SIG-M5 (cell line): ENCODE results near the gene STK11.

Source experiments
- DNase-seq: peaks from one replicate; lab custom pipeline; 2025; lab: John Stamatoyannopoulos, UW

Gene STK11

DNA sequence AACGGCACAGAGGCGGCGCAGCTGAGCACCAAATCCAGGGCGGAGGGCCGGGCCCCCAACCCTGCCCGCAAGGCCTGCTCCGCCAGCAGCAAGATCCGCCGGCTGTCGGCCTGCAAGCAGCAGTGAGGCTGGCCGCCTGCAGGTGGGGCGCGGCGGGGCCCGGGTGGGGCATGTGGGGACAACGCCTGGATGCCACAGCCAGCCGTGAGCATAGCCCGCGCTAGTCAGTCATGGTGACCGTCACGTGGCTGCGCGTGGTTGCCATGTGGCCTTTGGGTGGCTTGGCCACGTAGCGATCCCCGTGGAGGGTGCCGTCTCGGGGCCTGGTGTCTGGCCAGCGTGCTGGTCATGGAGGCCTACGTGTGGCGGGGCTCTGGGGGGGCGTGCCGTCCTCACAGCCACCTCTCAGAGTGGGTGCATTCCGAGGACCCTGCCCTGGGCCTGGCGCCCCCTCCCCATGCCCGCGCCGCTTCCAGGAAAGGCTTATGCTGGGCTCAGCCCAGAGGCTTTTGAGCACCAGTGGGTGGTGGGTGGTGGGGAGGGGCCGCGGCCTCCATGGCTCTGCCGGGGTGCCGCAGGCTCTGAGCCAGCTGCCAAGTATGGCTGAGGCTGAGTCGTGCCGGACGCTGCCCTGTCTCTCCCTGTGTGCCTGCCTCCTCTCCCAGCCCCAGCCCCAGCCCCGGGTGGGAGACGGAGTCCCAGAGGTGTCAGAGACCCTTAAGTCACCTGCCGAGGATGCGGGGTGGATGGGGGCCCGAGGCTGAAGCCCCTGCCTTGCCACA lies 21.1 kb downstream of the STK11 start:
- no peak for DNase-seq

DNA sequence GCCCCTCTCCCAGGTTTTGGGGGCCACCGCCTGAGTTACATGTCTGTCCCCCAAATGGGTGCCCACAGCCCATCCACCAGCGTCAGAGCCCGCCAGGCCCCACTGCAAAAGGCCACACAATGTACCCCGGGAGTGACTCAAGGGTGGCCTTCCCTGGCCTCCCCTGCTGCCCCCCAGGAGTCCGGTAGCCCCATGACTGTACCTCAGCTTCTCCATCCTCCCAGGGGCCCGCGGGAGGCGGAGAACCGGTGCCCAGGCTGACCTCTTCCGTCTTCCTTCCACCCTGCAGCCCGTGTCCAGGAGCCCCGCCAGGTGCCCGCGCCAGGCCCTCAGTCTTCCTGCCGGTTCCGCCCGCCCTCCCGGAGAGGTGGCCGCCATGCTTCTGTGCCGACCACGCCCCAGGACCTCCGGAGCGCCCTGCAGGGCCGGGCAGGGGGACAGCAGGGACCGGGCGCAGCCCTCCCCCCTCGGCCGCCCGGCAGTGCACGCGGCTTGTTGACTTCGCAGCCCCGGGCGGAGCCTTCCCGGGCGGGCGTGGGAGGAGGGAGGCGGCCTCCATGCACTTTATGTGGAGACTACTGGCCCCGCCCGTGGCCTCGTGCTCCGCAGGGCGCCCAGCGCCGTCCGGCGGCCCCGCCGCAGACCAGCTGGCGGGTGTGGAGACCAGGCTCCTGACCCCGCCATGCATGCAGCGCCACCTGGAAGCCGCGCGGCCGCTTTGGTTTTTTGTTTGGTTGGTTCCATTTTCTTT lies 21.9 kb downstream of the STK11 start:
- no peak for DNase-seq

GRCh38 chr19:1228161-1228957 lies 22.8 kb downstream of the STK11 start:
- DNase-seq = no peak

DNA sequence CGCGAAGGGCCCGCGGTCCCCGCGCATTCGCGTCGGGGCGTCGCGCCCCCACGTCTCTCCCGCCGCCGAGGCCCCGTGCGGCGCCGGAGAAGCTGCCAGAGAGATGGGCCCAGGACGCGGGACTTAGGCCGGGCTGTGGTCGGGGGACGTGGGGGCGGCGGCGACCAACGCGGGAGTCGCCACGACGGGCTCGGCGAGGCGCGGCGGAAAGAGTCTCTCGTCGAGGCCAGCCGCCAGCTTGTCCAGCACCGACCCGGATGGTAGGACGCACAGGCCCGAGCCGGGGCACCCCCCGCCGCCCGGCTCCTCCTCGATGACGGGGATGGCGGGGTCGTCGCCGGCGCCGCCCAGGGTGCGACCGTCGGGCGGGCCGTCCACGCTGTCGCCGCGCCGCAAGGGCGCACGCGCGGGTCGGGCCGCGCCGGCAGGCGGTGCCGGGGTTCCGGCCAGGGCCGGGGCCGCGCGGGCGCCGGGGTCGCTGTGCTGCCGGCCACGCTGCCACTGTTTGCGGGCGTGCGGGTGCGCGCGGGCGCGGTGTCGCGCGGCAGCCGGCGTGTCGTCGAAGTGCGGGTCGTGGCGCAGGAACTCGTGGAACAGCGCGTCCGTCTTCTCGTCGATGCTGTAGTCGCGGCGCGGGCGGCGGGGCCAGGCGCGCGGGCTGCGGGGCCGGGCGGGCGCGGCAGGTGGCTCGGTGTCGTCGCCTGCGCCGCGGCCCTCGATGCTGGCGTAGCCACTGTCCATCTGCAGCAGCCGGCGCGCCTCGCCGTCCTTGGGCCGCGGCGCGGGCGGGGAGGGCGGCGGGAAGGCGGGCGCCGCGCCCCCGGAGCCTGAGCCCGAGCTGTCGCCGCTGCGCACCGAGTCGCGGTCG lies 23.7 kb downstream of the STK11 start:
- no peak for DNase-seq

DNA sequence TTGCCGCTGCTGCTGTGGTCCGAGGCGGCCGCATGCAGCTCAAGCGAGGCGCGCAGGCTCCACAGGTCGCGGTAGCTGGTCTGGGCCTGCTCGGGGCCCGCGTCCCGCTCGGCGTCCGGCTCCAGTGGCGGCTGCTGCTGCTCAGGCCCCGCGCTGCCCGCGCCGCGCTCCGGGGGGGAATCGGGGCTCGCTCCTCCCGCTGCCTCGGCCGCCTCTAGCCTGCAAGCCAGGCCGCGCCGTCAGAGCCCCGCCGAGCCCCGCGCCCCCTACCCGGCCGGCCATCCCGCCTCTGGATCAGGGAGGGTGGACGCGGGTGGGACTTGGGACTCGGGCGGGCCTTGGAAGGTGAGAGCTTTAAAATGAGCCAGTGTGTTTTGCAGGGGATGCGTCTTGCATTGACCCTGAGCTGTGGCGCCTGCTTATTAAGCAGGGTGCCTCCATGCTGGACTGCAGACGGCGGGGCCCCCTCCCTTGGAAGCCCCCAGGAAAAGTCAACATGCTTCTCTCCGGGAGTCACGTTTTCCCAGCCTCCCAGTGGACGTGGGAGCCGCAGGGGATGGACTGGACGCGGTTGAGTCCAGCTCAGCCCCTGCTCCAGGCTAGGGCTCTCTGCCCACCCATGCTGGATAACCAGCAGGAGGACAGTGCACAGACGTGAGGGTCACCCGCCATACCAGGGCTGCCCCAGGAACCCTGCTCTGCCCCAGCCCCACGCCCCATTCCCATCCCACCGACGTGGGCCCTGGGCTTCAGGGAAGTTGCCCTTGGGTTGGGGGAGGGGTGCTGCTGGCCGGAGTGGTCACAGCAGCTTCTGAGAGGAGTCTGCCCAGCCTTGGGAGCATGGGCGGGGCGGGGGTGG lies 24.6 kb downstream of the STK11 start:
- DNase-seq = no peak

DNA sequence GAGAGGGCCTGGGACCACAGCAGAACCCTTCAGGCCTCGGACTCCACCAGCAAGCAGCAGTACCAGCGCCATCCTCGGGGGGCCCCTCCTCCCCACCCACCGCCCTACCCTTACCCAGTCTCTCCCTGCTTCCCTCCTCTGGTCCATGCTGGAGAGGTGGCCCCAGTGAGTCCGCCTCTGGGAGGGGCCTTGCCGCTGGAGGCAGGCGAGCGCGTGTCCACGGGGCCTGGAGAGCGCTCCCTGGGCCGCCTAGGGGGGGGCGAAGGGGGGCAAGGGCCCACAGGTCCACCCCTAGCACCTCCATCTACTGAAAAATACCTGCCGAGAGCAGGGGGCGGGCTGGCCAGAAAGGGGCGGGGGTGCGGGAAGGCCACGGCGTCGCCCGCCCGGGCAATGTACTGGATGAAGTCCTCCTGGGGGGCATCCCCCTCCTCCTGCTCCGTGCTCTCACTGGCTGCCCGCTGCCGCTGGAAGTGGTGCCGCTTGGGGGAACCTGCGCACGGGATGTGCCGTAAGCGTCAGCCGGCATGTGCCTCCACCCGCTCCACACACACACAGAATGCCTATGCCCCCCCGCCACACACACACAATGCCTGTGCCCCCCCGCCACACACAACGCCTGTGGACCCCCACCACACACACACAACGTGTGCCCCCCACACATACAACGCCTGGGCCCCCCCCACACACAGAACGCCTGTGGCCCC lies 25.4 kb downstream of the STK11 start:
- no peak for DNase-seq

DNA sequence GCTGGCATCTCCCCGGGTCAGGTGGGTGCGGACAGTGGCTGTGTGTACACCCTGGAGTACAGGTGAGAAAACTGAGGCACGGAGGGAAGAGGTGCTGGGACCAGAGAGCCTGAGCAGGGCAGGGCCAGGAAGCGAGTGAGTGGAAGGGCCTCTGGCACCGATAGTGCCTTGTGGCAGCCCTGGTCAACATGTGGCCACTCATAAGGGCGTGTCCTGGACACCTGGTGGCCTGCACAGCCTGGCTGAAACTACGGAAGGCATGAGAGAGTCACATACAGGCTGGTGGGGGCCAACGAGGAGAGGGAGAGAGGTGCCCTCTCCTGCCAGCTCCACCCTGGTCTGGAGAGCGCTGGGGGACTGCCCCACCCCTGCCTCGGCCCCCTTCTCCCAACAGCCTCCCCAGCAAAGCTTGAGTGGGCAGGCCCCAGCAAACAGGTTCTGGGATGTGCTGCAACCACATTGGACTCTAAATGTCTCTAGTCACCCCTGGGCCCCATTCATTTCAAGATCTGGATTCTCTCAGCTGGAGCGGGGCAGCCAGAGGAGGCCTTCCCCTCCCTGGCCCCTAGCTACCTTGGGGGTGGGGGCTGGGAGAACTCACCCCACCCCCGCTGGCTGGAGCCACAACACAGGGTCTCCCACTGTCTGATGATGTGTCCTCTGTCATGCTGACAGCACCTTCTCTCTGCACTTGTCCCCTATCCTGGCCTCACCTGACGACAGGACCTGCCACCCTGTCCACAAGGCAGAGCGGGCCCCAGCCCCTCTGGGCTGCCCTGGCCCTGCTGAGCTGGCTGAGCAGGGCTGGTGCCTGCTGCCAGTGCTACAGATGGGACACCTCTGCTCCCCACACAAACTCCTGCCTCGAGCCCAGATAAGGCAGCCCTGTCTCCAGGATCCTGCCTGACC lies 26.4 kb downstream of the STK11 start:
- DNase-seq = no peak

DNA sequence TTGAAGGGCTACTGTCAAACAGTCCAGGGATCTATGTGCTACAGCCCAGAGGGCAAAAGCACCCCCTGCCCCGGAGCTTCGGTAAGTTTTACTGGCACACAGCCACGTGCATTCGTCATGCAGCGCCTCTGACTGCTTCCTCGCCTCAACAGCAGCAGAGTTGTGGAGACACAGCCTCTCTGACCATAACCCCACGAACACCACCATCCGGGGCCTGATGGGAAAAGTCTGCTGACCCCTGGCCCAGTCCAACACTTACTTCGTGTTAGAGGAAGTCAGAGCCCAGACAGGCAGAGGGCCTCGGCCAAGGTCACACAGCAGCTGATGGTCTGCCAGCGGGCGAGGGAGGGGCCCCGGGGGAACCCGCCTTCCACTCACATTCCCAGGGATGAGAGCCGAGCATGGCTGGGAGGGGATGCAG lies 27.1 kb downstream of the STK11 start:
- no peak for DNase-seq

GRCh38 chr19:1233115-1233667 lies 27.6 kb downstream of the STK11 start:
- no peak for DNase-seq

DNA sequence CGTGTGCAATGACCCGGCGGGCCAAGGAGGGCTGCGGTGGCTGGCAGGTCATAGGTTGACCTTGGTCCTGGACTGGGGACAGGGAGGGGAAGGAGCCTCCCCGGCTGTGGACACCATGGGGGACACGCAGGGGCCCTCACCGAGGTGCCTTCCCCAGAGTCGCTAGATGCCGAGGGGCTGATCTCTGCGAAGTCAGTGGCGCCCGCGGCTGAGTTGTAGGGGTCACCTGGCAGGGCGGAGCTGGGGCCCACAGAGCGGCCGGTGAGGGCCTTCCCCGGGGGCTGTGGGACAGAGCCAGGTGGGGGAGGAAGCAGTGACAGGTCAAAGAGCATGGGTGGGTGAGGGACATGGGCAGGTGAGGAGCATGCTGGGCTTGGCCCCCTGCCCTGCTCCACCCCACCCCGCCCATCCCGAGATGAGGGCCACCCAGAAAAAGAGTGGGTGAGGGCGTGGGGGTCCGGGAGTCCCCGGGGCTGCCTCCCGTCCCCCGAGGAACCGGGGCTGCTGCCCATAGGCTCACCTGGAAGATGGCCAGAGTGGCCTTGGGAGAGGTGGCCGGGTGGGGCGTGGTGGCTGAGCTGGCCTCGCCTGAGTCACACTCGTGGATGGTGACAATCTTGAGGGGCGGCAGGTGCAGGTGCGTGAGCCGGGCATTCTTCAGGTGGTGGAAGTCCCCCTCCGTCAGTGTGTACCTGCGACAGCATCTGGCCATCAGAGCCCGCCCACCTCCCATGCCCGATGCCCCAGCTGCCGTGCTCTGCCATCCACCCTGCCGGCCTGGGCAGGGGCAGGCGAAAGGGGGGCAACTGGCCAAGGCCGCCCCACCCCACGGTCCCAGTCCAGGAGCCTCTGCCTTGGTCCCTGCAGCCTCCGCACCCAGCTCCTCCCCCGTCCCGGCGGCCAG lies 28.7 kb downstream of the STK11 start:
- DNase-seq = no peak

GRCh38 chr19:1234955-1235380 lies 29.4 kb downstream of the STK11 start:
- DNase-seq = no peak

DNA sequence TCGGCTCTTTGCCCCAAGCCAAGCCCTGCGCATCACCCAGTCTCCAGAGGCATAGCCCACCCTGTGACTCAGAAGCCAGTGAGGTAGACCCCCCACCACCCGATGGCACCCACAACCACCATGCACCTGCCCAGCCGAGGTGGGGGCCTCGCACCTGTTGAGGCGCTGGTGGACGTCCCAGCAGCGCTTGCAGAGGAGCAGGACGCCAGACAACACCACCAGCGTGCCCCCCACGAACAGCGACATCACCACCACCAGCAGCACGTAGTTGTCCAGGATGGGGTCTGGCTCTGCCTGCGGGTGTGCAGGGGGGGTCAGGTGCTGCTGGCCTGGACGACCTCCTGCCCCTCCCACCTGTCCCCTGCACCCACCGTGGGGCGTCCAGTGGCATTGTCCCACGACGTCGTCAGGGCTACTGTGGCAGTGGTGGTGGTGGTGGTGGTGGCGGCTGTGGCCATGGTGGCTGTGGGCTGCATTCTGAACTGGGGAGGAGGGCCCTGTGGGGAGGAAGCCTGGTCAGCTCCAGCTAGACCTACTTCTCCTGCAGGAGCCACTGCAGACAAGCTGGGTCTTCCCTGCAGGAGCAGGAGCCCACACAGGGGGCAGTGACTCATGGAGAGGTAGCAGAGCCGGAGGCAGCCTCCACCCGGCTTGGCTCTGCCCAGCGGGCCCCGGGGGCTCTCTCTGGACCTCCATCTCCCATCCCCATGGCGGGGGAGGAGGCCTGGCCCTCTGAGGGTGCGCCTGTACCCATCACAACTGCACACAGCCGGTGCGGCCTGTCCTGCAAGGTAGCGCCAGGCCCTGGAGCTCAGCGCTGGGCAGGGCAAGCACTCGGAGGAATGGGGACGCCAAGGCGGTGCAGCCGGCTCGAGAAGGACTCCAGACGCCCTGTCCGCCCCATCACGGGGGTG lies 30.3 kb downstream of the STK11 start:
- DNase-seq = no peak

- DNase-seq = no peak
Observed at GRCh38 chr19:1236576-1236975, 31.0 kb downstream of the STK11 start.

DNA sequence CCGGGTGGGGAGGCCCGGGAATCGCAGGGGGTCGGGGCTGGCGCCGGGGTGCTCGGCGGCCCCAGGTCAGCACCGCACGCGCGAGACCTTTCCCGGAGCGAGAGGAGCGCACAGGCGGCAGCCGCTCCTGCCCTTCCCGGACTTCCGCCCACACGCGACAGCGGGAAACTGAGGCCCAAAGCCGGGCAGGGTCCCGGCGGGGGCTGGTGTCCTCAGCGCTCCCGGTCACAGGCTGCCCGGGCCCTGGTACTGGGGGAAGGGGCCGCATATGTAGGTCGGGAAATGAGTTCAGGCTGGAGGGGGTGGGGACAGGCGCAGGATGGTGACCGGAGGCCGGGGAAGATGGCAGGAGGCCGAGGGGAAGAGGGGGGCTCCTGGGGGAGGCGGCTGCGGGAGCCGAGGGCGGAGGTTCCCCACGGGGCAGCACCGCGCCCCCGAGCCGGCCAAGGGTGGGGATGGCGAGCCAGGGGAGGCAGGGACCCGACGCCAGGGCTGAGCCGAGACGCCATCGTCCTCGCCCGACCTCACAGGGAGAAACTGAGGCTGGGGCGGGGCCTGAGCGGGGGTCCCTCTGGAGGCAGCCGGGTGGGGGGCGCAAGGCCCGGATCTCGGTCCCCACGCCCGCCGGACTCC lies 31.6 kb downstream of the STK11 start:
- no peak for DNase-seq

GRCh38 chr19:1237754-1238368 lies 32.3 kb downstream of the STK11 start, which contains the start of gene CBARP:
Gene CBARP (minus strand): TSS chr19:1238005. CDS start chr19:1236100, 1,905 bp downstream.
- no peak for DNase-seq
